Right ventricle myocardium superior (tissue), 1 donor: ENCODE measurements around the gene STRN3. TPM values are rescaled to one million over a fixed set of nuclear protein-coding genes. Genes with fewer than 3 reads are reported as not detected.
"Not testable (repeated sequence)": the region's sequence is repeated elsewhere in the genome, so short reads cannot be mapped to it uniquely, and the experiment has no call there.

Experiments used
- ATAC-seq: fragments of 200-7000 bp; cut with Tn5 transposase; one replicate; pipeline ENCODE4 v1.9.1; 2020; ENCODE audit warnings: mild to moderate bottlenecking; ENCODE audit not compliant: poor library complexity
- DNase-seq: peaks from one replicate; pipeline ENCODE4 v3.0.0-alpha.2; 2020
- intact Hi-C: fragments of 100-400 bp; cut with DNase I; formaldehyde crosslinking; loops from one replicate; pipeline ENCODE4 v1.11.2; 2022
- total RNA-seq: library from RNA; stranded (reverse); fragmentation: NEBNext Ultra II Directional; extraction: Animal tissue kit (Norgen Biotek cat#: 25700); gene quantifications from one replicate; pipeline ENCODE4 v1.2.1, GENCODE V29; 2021
- donor health status: DM: no; HTN: yes; CAD: no; lungs with severe emphysema.

Gene STRN3
- total RNA-seq, 1 donor from 2014 or later, result 45.1 TPM

- intact Hi-C loops, result loop anchor here (2.0 kb wide), 1 partner anchor 98 kb away; no protein-coding TSS in a partner anchor
- ATAC-seq (no peak), DNase-seq (no peak)
These were observed 45.2 kb downstream of the STRN3 start for GRCh38 chr14:30980980-30981379.

- peak; percentile 76 for ATAC-seq
- not testable (repeated sequence) for DNase-seq
- intact Hi-C loops, result loop anchor here (2.0 kb wide), 1 partner anchor 99 kb away; no protein-coding TSS in a partner anchor
These were observed 46.0 kb downstream of the STRN3 start for GRCh38 chr14:30980106-30980704.

- intact Hi-C loops, result no loop called here
- DNase-seq, result no peak
- no peak for ATAC-seq
These were observed 48.4 kb downstream of the STRN3 start for GRCh38 chr14:30977752-30978151.

- ATAC-seq, result no peak
- intact Hi-C loops, result no loop called here
- DNase-seq, result no peak
These were observed 51.6 kb downstream of the STRN3 start for GRCh38 chr14:30974628-30975027.

GRCh38 chr14:30972882-30973582, 53.1 kb downstream of the STRN3 start:
- intact Hi-C loops, result no loop called here
- DNase-seq (no peak), ATAC-seq (no peak)

GRCh38 chr14:30972036-30972732, 54.0 kb downstream of the STRN3 start:
- DNase-seq, ATAC-seq, intact Hi-C loops: not testable (repeated sequence)

GRCh38 chr14:30971586-30971985, 54.6 kb downstream of the STRN3 start:
- DNase-seq (no peak), ATAC-seq (no peak)
- intact Hi-C loops, result no loop called here

- DNase-seq, intact Hi-C loops, ATAC-seq: not testable (repeated sequence)
These were observed 56.4 kb downstream of the STRN3 start for GRCh38 chr14:30969796-30970195.

GRCh38 chr14:30967364-30968098, 58.6 kb downstream of the STRN3 start:
- DNase-seq, ATAC-seq, intact Hi-C loops: not testable (repeated sequence)

GRCh38 chr14:30966415-30967363, 59.5 kb downstream of the STRN3 start:
- intact Hi-C loops, result no loop called here
- ATAC-seq, result no peak
- no peak for DNase-seq

GRCh38 chr14:30965861-30966260, 60.3 kb downstream of the STRN3 start:
- ATAC-seq, DNase-seq, intact Hi-C loops: not testable (repeated sequence)

GRCh38 chr14:30962537-30962936, 63.6 kb downstream of the STRN3 start:
- ATAC-seq, intact Hi-C loops, DNase-seq: not testable (repeated sequence)

GRCh38 chr14:30961330-30961729, 64.8 kb downstream of the STRN3 start:
- intact Hi-C loops, result no loop called here
- DNase-seq (no peak), ATAC-seq (no peak)

GRCh38 chr14:30960216-30960615, 66.0 kb downstream of the STRN3 start:
- no peak for ATAC-seq
- DNase-seq, result no peak
- intact Hi-C loops, result no loop called here

GRCh38 chr14:30958555-30959407, 67.4 kb downstream of the STRN3 start:
- DNase-seq (no peak), ATAC-seq (no peak)
- intact Hi-C loops, result no loop called here

- intact Hi-C loops, result no loop called here
- DNase-seq (no peak), ATAC-seq (peak; percentile 49)
These were observed 68.3 kb downstream of the STRN3 start for GRCh38 chr14:30957813-30958370.

GRCh38 chr14:30949651-30950050, 76.5 kb downstream of the STRN3 start:
- ATAC-seq (no peak), DNase-seq (no peak)
- intact Hi-C loops, result no loop called here
